HG03280 (cell line): ENCODE data around the gene U2AF1L4.

Experiments
- ATAC-seq: cut with Tn5 transposase; IDR thresholded peaks from one replicate; pipeline ENCODE4 v1.9.1; 2021; ENCODE audit warnings: mild to moderate bottlenecking, moderate library complexity; ENCODE audit not compliant: unreplicated experiment

U2AF1L4 gene

DNA sequence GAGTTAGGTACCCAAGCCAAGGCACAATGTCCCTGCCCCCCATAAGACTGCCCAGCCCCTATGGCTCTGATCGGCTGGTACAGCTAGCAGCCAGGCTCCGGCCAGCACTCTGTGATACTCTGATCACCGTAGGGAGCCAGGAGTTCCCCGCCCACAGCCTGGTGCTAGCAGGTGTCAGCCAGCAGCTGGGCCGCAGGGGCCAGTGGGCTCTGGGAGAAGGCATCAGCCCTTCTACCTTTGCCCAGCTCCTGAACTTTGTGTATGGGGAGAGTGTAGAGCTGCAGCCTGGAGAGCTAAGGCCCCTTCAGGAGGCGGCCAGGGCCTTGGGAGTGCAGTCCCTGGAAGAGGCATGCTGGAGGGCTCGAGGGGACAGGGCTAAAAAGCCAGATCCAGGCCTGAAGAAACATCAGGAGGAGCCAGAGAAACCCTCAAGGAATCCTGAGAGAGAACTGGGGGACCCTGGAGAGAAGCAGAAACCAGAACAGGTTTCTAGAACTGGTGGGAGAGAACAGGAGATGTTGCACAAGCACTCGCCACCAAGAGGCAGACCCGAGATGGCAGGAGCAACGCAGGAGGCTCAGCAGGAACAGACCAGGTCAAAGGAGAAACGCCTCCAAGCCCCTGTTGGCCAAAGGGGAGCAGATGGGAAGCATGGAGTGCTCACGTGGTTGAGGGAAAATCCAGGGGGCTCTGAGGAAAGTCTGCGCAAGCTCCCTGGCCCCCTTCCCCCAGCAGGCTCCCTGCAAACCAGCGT, 30.4 kb downstream of the U2AF1L4 start:
- no peak for ATAC-seq

DNA sequence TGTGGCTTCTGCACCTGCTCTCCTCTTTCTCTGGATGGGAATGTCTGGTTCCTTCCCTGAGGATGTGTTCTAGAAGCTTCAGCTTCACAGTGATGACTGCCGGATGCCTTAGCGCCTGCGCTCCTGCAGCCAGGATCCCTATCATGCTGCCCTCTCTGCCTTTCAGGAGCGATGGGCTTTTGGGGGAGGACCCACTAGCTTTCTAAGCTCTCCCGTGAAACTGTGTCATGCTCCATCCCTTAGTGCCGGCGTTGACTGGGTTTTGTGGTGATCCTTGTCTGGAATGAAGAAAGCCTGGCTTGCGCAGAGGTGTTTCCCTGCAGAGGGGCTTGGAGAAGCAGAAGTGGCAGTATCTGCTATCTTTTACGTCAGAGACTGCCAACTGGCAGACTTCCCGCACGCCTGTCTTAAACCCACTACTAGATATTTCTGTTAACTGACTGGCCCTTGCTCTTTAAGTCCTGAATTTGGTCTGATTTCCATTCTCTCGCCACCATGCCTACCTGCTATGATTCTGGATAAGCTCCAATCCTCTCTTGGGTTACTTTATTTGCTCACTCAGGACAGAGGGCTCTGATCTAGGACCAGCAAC, 31.2 kb downstream of the U2AF1L4 start:
- no peak for ATAC-seq

DNA sequence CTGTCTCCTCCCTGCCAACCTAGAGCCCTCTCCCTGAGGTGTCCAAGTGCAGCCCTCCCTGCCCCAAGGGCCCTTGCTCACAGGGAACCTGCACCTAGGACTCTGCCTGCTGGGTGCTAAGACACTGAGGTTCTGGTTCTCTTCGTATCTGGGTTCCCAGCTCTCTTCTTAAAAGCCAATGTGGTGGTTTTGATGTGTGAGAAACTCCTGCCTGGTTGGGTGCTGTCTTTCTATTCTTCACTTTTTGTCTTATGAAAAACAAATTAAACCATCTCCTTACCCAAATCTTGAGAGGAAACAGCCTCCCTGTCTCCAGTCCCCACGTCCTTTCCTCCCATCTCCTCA, 31.7 kb downstream of the U2AF1L4 start:
- no peak for ATAC-seq

DNA sequence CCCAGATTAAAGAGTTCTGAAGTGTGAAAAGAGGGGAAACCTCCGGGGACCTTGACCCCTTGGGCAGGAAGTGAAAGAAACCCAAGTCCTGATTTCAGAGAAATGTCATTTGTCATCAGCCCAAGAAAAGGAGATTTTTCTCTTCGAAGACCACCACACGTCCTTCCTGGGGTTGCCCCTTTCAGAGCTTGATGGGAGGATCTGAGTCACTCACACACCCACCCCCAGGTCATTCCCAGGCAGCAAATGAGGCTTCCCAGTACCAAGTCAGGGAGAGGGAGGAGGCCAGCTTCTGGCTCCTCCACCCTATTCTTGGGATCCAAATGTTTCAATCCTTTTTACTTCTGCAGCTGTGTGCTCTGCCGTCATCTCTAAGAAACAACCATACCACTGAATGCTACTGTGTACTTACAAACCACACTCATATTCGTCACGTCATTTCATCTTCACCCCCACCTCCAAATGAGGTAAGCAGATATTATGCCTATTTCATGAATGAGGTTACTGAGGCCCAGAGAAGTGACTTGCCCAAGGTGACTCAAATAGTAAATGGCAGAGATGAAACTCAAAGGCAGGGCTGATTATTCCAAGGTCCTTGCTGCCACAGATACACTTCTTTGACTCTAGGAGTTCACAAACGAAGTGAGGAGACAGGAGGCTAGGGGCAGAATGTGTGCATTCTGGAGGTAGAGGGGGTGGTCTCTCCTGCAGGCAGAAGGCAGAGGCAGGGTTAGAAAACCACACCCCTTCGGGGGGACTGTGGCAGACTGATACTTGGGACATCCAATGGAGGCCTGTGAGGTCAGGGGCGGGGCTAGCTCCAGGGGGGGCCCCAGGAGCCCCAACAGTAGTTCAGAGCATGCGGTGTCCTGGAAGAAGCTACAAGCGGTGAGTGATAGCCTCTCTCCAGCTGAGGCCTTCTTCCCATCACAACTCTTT, 32.4 kb downstream of the U2AF1L4 start:
- no peak for ATAC-seq

DNA sequence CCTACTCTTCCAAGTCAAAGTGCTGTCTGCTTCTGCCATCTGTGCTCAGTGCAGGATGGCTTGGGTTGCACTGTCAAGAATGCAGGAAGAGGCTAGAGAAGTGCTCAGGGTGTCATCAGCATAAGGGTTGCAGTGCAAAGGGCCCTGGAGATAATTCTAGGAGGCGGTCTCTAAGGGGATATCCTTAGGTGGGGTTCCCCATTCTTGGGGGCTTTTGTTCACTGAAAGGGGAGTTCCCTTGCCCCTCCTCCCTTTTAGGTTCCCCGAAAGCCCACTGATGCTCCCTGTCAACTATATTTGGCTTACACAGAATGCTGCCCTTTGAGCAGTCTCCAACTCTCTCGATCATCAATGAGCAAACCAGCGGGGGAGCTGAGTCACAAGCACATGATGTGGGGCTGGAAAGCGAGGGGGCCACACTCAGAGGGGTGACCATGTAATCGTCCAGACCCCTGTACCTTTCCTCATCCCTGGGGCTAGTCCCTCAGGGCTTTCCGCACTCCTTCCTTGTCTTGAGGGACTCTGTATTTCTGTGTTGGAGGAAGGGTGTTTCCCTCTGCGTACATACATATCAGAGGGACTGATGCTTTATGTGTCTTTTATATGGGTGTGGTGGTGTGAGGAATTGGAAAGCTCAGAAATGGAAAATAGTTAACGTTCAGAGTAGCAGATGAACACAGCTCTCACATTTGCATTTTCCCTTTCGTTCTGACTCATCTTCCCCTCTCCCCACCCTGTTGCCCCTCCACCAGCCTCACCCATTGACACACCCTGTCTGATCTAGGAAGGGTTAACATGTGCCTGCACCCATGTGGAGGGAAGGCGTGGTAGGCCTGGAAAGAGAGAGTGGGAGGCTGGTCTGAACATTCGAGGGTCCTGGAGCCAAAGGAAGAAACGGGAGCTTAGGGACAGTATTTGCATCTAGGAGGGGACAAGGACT, 34.2 kb downstream of the U2AF1L4 start:
- ATAC-seq = no peak

DNA sequence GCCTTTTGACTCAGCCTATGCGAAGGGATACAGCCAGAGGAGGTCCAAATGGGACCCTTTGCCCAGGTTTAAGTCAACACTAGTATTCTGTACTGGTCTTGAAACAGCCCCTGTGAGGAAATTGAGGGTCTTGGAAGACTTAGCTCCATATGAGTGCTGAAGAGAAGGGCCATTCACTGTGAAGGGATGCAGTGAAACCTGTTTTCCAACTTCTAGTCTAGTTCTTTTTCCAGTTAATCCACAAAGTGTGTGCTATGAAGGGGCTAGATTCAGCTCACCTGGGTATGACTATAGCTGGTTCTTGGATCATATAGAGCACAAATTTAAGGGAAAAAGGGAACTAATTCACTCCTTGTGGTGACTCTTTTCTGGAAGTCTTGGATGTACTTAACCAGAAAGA, 36.8 kb downstream of the U2AF1L4 start:
- ATAC-seq = no peak

DNA sequence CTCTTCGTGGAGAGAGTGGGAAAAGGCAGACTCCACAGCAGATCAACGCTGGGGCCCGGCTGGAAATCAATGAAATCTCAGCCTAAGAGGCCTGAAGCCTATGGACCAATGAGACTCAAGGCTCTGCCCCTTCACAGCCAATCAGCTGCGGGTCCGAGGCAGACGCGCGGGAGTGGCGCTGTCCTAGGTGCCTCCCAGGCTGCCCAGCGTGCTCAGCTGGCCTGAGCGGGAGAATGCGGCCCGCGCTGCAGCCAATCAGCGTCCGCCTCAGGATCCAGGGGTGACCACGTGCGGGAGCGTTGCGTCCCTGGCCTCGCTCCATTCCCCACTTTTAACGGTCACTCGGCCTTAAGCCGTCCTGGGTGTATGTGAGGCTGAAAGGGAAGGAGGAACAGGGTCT, 41.0 kb downstream of the U2AF1L4 start, which contains the start of gene ZBTB32:
TSS of gene ZBTB32 (plus strand) at position 341 of the 400 bp plus-strand sequence. CDS start 10,069 bp downstream, outside the sequence.
- no peak for ATAC-seq

DNA sequence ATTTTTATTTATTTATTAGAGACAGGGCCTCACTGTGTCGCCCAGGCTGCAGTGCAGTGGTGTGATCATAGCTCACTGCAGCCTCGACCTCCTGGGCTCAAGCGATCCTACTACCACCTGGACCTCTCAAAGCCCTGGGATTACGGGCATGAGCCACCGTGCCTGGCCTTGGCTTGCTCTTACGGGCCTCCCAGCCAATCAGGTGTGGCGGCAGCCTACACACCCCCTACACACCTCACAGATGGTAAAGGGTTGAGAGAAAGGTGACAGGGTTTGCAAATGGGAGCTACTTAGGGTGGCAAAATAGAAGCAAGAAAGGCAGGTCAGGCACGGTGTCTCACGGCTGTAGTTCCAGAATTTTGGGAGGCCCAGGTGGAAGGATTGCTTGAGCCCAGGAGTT, 41.9 kb downstream of the U2AF1L4 start:
- ATAC-seq = no peak

DNA sequence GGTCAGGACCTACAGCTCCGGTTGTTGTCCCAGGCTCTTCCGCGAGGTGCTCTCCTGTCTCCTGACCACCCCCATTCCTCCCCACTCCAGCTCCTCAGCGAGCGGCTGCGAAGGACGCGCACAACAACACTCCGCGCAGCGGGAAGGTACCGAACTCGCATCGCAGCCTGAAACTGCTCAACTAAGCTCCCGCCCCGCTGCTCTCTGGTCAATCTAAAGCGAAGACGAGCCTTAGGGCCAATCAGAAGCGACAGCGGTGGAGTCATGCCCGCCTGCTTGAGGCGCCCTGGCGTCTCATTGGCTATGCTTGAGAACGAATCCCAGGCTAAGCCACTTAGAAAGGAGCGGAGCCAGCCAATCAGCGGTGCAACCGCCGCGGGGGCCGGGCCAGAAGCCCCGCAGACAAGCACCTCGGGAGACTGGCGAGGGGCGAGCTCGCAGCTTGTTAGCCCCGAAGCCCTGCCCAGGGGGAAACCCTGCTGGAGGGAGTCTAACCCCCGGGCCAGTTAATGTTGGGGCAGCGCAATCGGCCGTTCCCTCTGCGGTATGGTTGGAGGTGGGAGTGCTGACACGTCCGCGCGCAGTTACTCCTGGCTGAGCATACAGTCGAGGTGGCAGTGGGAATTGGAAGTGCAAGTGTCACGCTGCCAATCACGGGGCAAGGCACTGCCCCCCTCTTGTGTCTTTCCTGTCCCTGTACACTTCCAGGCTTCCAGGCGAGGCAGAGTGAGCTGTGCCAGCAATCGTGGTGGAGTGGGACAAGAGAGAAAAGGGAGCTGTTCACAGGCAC, 42.8 kb downstream of the U2AF1L4 start:
- ATAC-seq = peak; percentile 95

DNA sequence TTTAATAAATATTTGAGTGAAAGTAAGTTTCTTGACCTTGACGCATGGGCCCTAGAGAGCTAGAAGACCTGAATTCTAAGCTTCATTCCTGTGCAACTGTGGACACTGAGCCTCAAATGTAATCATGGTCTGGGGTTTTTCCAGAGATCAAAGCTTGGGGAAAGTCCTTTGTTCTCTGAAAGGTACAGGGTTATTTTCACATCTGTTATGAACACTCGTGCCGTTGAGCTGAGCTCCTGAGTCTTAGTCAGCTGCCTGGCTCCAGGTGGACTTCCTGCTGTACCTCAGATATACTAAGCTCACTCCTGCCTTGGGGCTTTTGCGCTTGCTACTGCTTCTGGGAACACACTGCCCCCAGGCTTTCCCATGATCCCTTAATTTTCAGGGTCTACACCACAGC, 48.4 kb downstream of the U2AF1L4 start:
- ATAC-seq = no peak

DNA sequence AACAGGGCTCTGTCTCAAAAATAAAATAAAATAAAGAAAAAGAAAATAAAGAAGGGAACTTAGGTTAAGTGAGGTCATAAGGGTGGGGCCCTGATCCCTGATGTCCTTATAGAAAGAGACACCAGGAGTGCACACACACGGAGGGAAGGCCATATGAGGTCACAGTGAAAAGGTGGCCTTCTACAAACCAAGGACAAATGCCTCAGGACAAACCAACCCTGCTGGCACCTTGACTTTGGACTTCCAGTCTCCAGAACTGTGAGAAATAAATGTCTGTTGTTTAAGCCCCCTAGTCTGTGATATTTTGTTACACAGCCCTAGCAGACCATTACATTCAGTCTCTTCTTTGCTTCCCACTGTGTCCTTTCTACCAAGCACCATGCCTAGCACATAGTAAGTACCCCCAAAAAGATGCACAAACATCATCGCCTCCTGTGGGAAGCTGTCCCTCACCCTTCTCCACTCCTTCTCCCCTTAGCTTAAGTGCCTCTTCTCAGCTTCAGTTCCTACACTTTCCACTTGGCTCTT, 49.3 kb downstream of the U2AF1L4 start:
- ATAC-seq = no peak

DNA sequence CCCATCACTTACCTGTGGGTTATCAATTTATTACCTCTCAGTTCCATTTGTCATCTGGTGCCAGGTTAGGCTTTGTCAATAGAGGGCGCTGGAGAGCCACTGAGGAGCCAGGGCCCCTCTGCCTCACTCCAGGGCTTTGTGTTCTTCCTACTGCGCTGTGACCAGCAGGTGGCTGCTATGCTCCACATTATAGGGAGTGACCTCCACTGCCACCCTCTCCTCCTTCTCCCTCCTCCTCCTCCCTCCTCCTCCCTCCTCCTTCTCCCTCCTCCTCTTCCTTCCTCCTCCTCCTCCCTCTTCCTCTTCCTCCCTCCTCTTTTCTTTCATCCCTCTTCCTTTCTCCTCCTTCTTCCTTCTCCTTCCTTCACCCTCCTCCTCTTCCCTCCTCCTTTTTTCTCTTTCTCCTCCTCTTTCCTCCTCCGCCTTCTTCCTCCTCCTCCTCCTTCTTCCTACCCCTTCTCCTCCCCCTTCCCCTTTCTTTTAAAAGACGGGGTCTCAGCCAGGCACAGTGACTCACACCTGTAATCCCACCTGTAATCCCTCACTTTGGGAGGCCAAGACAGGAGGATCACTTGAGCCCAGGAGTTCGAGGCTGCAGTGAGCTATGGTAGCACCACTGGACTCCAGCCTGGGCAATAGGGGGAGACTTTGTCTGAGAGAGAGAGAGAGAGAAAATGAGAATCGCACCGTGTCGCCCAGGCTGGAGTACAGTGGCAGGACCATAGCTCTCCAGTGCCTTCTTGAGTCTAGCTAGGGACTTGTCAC, 51.2 kb downstream of the U2AF1L4 start:
- peak; percentile 87 for ATAC-seq

DNA sequence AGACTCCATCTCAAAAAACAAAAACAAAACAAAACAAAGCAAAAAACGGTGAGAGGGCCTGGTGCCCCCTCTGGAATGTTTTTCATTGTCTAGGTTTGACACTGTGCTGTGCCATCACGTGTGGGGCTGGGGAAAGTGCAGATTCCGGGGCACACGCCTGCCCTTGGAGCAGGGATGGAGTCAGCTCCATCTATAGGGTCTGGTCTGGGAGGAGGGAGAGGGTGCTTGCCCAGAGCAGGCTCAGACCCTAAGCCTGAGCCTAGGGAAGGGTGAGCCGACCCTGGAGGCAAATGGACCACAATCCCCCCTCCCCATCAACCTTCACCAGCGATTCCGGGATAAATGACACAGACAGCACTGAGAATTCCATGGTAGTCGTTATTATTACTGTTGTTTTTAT, 51.8 kb downstream of the U2AF1L4 start:
- ATAC-seq = no peak
